Activated CD8-positive, alpha-beta memory T cell treated with anti-CD3 and anti-CD28 coated beads for 24 hours (primary cell): ENCODE measurements around the gene HSP90AA1.

Source experiments
- DNase-seq: peaks from one replicate; pipeline ENCODE4 v3.0.0-alpha.2; 2020

Gene HSP90AA1

DNA sequence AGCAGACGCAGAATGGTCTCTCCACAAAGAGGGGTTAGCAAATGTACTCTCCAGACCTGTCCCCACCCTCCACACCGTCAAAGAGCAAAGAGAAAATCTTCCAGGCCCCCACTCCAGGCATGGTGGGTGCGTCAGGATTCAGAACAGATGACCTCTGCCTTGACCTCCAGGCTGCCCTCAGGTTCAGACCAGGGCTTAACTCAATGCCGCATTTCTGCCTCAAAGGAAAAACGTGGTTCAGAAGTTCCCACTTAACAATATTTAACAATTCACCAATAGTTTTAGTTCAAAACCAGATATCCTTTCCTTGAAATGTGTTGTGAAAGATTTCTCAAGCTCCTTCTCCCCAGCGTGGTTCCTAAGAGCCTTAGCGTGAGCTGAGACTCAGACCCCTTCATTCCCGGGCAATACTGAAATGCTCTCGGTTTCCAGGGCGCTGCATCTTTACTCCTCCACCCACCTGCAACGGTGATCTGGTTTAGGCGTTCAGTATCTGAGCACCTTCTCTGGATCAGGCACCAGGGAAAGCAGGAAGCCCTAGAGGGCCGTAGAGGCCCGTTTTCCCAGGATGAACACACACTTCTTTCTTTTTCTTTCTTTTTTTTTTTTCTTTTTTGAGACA is 22.9 kb downstream of the HSP90AA1 start:
- no peak for DNase-seq

DNA sequence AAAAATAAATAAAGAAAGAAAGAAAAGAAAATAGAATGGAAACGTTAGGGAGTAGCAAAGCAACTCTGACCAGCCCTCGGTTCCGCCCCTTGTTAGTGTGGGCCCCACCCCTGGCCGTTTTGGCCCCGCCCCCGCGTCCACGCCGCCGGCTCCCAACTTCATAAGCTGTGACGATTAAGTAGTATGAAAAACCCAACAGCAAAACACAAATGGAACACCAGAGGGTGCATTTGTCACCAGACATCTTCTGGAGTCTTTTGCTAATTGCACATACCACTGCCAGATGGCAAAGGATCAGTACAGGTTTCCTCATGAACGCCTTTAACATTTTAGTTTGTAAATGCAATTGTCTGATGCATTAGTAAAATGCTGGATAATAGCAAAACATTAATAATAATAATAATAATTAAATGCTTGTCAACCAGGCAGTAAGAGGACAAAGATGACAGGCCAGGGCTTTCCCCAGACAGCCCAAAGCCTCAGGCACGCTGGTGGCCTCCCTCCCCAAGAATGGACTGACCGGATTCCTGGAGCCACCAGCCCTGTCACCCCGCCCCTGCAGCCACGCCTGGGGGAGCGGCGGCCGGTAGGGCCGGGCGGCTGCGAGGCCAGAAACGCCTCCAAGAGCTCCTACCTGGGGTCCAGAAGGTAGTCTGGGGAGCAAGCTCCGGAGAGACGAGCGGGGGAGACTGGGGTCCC is 23.6 kb downstream of the HSP90AA1 start:
- peak; percentile 84 for DNase-seq

DNA sequence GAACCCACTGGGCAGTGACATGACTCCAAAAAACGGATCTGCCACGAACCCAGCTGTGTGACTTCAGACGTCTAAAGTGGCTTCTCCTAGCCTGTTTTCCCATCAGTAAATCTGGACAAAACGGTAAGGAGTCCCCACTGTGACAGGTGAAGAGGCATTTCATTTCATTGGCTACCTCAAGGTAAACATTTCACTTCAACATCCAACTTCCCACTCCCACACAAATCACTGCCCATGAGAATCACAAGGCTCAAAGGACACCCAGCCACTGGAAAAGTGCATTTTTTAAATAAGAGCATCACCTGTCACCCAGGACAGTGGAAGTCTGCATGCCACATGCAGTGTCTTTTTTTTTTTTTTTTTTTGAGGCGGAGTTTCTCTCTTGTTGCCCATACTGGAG is 27.9 kb downstream of the HSP90AA1 start:
- DNase-seq: no peak

DNA sequence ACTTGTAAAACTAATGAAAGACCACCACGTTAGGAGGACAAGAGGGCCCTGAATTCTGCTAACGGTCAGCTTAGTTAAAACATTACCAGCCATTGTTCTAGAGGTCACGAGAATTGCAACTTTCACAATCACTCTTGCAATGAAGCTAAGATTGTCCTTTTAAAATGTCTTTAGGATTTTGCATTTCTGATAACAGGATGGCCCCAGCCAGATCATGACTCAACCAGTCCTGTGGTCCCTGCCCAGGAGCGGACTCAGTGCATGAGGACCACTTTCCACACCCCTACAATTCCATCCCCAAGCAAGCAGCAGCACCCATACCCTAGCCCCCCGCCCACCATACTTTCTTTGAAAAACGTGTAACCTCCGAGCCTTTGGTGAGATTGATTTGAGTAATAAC is 28.7 kb downstream of the HSP90AA1 start:
- no peak for DNase-seq

DNA sequence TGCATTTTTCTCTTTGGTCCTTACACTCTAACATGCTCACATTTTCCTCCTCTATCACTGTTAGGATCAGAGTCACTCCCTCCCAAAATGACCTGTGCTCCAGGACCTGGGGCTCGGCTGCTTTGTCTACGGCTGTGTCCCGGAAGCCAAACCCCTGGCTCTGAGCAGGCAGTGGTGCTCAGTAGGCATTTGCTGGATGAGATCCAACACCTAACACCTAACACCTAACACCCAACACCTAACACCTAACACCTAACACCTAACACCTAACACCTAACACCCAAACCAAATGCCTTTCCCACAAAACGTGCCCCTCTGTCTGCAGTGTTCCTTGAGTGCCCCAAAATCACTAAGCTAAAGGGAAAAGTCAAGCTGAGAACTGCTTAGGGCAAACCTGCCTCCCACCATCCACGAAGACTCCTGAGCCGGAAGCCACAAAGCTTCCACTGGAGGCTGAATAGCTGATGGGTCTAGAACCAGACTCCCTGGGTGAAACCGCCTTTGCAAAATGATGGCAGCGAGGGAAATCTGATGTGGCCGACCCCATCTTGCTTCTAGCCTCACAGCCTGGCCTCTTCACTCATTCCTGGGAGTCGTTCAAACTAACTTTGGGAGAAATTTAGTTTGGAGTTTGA is 29.2 kb downstream of the HSP90AA1 start:
- no peak for DNase-seq

- DNase-seq: no peak
Observed at GRCh38 chr14:102056694-102057442, 30.0 kb downstream of the HSP90AA1 start.

- DNase-seq: no peak
Observed at GRCh38 chr14:102055181-102055901, 31.5 kb downstream of the HSP90AA1 start.

DNA sequence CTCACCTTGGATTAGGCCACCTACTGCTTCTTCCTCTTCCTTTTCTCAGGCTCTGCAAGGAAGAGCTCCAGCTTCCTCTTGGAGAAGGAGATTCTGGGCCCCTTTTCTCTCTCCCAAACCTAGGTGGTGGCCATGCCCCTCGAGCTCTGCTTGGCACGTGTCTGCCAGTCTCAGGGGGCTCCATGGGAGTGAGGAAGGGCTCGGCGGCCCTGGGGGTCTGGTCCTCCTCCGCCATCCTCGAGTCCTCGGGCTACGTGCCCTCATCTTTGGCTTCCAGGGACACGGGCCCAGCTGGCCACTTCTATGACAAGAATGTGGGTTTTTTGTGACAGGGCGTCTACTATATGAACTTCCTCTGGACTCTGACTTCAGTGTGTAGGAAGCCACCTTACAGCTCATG is 34.3 kb downstream of the HSP90AA1 start:
- no peak for DNase-seq

- no peak for DNase-seq
Observed at GRCh38 chr14:102050625-102051024, 36.2 kb downstream of the HSP90AA1 start.

- DNase-seq: no peak
Observed at GRCh38 chr14:102050026-102050405, 36.8 kb downstream of the HSP90AA1 start.

DNA sequence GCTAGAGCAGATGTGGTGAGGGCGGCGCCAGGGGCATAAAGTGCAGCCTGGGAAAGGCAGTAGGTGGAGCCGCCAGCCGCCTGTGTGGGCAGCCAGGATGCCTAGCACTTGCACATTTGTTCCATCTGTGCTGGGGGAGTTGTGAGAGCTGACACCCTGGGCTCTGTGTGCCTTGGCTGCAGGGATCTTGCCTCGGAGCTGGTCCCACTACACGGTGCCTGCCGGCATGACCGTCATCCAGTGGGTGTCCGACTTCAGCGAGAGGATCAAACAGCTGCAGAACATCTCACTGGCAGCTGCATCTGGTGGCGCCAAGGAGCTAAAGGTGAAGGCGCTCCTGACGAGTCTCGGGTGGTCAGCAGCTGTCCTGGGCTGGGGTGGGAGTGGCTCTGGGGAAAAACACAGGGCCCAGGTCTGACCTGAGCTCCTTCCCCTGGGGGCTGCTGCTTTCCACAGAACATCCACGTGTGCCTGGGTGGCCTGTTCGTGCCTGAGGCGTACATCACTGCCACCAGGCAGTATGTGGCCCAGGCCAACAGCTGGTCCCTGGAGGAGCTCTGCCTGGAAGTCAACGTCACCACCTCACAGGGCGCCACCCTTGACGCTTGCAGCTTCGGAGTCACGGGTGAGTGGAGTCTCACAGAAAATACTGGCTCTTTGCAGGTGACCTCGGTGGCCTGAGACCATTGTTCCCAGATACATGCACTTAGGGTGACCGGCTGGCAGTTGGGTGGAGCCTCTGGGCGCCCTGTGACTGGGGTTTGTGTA is 37.4 kb downstream of the HSP90AA1 start:
- no peak for DNase-seq

- no peak for DNase-seq
Observed at GRCh38 chr14:102047808-102048540, 38.9 kb downstream of the HSP90AA1 start.

GRCh38 chr14:102046337-102047278 is 40.2 kb downstream of the HSP90AA1 start:
- DNase-seq: no peak

GRCh38 chr14:102044566-102044965 is 42.3 kb downstream of the HSP90AA1 start:
- no peak for DNase-seq

DNA sequence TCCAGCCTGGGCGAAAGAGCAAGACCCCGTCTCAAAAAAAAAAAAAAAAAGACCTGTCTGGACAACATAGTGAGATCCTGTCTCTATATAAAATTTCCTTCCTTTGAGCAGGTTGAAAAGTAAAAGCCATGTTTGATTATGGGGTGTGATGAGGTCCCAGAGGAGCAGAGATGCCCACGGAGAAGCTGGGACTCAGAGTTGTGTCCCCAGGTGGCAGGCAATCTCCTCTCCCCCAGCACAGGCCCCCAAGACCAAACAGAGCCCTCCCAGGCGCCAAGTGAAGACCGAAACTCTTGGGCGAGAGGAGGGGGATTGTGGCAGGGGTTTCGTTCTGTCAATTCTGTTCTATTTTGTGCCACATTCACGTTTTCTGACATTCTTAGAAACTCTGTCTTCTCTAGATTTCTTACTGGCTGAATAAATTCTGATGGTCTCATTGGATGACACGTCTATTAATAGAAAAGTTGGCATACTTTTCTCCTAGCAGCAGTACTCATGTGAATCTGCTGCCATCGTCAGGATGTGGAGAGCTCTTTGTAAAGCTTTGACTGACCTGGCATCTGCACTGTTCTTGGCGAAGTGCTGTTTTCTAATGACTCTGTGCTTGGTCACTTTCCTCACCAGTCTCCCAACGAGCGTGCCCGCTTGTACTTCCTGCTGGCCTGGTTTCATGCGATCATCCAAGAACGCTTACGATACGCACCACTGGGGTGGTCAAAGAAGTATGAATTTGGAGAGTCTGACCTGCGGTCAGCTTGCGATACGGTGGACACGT is 43.4 kb downstream of the HSP90AA1 start:
- no peak for DNase-seq

GRCh38 chr14:102042699-102043098 is 44.1 kb downstream of the HSP90AA1 start:
- DNase-seq: no peak

DNA sequence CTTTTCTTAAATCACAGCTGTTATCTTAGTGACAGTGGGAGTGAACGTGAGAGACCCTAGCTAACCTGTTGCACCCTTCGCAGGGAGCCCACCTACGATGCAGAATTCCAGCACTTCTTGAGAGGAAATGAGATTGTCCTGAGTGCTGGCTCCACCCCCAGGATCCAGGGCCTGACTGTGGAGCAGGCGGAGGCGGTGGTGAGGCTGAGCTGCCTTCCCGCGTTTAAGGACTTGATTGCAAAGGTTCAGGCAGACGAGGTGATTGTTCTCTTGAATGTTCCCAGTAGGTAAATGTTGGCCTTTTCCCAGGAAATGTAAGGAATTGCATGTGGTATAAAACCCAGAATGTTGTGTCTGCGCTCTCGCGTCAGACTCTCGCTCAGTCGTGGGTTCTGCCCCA is 46.7 kb downstream of the HSP90AA1 start:
- no peak for DNase-seq

GRCh38 chr14:102039157-102039556 is 47.7 kb downstream of the HSP90AA1 start:
- DNase-seq: no peak

- no peak for DNase-seq
Observed at GRCh38 chr14:102037686-102038085, 49.2 kb downstream of the HSP90AA1 start.
